Fibroblast of gingiva (primary cell): ENCODE measurements around the gene SH2D6.

Source experiments
- DNase-seq: peaks from one replicate; pipeline ENCODE4 v3.0.0-alpha.2; 2011; ENCODE audit warnings: low read depth

Gene SH2D6

GRCh38 chr2:85439986-85440385, 21.5 kb downstream of the SH2D6 start:
- no peak for DNase-seq

DNA sequence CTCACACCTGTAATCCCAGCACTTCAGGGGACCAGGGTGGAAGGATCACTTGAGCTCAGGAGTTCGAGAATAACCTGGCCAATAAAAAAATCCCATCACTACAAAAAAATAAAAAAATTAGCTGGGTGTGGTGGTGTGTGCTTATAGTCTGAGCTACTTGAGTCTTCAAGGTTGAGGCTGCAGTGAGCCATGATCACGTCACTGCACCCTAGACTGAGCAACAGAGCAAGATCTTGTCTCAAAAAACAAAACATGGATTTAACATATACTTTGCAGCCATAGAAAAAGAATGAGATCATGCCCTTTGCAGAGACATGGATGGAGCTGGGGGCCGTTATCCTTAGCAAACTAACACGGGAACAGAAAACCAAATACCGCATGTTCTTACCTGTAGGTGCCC, 22.2 kb downstream of the SH2D6 start:
- DNase-seq = no peak

- no peak for DNase-seq
Measured at GRCh38 chr2:85441864-85442263, 23.4 kb downstream of the SH2D6 start.

DNA sequence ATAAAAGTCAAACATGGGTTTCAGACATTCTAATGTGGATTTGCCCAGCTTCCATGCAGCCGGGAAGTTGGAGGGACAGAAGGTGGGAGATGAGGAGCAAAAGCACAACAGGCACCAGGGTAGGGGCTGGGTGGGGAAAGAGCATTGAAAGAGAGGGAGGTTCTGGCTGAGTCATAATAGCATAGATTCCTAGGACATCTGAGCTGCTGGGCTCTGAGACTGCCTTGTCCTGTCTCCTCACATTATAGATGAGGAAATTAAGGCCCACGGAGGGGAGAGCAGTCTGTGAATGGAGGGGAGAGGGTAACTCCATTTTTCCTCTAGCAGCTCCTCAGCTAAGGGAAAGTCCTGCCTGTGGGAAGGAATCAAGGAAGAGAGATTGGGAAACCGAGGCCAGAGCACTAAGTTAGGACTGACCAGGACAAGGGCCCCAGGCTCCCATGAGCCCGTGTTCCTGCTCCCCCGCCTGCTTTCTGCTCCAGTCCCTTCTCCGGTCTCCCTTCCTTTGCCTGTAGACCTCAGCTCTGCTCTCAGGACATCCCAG, 26.2 kb downstream of the SH2D6 start:
- DNase-seq = peak; percentile 40

DNA sequence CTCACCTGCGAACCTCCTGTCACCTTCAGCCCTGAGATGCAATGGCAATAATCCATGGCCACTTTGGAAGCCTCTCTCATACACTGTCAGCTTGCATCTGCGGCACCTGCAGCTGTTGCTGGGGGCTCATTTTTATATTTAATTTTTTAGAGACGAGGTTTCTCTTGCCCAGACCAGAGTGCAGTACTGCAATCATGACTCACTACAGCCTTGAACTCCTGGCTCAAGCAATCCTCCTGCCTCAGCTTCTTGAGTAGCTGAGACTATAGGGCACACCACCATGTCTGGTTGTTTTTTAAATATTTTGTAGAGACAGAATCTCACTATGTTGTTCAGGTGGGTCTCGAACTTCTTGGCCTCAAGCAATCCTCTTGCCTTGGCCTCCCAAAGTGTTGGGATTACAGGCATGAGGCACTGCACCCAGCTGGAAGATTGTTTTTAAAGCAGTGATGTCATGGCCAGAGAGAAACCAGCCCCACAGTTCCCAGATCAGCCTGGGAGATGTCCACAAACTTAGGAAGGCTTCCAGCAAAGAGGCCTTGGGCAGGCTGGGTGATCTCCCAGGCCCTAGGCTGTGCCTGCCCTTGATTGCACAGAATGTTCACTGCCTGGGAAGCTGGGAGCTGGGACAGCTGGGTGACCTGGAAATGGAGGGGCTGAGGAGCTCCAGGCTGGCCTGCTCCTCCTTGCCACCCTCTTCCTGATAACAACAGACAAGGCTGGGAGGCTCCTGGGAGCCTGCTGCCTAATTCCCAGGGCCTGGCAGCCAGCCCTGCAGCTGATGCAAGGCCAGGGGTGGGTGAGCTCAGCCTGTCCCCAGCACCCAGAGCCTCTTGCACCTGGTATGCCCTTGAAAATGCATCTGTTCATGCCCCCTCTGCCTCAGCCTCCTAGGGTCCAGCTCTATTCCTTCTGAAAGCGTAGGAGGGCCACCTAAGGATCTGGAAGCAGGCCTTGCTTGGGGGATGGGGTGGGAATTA, 27.1 kb downstream of the SH2D6 start:
- DNase-seq = peak; percentile 81

DNA sequence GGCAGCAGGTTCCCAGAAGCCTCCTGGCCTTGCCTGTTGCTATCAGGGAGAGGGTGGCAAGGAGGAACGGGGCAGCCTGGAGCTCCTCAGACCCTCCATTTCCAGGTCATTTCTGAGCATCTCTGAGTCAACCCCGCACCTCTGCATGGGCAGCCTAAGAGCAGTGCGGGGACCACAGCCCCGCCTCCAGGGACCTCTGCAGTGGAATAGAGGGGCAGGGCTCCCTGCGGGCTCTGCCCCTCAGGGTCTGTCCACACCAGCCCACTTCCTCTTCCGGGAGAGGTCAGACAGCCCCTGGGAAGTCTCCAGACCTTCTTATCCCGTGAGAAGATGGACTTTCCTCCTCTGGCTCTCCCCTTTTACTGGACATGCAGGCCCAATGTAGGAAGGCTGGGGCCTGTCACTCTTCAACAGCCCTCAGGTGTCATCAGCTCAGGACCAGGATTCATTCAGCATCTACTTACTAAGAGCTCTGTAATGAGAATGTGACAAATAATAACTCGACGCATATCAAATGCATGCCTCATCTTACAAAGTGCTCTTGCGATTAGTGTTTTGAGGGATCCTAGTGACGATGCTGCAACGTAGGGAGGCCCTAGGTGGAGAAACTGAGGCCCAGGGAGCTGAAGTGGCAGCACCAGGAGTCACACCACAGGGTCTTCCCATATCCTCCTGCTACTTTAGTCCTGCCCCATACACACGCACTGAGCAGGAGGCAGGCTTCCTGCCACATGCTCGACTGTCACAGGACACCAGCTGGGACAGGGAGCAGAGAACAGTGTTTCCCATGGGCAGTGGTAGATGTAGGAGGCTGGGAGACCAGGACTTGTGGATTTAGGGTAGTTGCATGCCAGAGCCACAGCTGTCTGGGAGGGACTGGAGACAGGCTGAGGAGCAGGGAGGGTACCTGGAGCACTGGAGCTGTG, 28.0 kb downstream of the SH2D6 start:
- DNase-seq = no peak

- DNase-seq = no peak
Measured at GRCh38 chr2:85447222-85447585, 28.7 kb downstream of the SH2D6 start.

DNA sequence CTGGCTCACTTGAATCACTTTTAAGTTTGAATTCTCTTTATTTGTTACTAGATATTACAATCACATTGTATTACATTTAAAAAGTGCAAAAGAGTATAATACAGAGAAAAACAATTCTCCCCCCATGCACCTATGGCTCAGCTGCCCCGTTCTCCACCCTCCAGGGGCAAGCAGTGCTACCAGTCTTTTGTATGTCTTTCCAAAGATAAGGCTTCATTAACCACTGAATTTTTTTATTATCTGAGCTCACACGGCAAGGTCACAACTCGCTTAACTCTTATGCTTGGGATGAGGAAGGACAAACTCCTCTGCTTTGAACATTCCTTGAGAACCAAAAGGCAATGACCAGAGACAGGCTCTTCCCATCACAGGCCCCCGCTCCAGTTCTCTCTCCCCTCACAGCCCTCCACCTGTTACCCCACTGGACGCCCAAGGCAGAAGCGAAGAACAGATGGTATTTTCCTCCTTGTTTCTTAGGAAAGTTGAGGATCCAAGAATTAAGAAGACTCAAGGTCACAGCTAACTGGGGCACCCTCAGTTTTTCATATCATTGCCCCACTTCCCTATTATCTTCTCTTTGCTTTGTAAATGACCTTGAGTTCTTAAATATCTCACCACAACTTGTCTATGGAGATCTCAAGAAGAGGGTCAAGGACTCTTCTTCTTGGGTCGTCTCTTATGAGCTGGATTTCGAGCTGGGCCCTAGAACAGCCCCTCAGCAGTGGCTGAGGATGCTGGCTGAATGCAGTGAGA, 30.1 kb downstream of the SH2D6 start:
- DNase-seq = no peak

DNA sequence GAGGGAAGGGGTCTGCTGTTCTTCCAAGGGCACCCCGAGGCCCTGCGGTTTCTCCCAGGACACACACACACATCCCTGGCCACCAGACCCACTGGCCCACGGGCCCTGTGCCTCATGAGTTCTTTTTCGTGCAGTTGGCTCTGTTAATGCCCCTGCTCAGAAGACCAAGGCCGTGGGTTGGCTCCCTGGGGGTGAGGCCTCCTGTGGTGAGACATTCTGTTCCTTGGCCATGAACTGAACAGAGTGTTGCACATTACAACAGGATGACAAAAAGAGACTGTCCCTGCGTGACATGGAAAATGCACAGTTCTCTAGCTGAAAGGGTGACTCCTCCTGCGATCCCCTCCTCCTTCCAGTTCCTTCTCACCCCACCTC, 30.7 kb downstream of the SH2D6 start:
- no peak for DNase-seq

- no peak for DNase-seq
Measured at GRCh38 chr2:85452237-85452636, 33.7 kb downstream of the SH2D6 start.

DNA sequence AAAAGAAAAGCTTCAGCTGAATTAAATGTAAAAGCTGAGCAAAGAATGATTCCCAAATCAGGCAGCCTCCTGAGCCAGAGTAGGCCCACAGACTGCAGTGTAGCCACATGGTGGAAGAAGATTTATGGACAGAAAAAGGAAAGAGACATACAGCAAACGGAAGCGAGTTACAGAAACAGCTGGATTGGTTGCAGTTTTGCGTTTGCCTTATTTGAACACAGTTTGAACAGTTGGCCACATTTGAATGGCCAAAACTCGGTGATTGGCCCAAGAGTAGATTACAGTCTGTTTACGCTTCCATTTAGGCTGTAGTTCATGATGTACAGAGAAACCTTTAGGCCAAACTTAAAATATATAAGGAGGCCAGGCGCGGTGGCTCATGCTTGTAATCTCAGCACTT, 35.1 kb downstream of the SH2D6 start:
- DNase-seq = no peak

GRCh38 chr2:85455552-85456090, 37.1 kb downstream of the SH2D6 start:
- no peak for DNase-seq

DNA sequence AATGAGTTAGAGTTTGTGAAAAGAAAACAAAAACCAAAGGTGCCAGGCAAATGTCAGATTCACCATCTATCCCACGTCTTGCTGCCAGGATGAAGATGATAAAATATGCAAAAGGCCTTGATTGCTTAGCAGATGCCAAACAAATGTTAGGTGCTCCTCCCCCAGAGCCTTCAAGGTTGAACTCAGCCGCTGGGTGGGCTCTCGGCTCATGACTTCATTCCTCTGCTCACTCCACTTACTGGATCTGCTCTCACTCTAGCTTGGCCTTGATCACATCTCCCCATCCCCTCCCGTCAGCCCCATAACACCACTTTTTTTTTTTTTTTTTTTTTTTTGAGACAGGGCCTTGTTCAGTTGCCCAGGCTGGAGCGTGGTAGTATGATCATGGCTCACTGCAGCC, 38.5 kb downstream of the SH2D6 start:
- no peak for DNase-seq

DNA sequence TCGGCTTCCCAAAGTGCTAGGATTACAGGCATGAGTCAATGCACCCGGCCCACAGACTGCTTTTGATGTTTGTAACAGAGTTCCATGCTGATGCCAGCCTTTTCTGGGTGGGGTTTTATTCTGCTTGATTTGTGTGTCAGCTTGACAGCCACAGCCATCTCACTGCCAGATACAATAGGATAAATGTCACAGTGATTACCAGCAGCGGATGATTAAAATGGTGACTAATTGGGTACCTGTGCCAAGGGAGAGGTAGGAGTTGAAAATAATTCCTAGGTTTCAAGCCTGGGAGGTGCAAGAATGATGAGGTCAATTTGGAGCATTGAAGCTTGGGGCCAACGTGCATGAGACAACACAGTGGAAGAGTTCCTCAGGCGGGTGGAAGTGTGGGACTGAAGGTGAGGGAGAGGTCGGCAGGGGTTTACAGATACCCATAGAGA, 39.4 kb downstream of the SH2D6 start:
- no peak for DNase-seq

DNA sequence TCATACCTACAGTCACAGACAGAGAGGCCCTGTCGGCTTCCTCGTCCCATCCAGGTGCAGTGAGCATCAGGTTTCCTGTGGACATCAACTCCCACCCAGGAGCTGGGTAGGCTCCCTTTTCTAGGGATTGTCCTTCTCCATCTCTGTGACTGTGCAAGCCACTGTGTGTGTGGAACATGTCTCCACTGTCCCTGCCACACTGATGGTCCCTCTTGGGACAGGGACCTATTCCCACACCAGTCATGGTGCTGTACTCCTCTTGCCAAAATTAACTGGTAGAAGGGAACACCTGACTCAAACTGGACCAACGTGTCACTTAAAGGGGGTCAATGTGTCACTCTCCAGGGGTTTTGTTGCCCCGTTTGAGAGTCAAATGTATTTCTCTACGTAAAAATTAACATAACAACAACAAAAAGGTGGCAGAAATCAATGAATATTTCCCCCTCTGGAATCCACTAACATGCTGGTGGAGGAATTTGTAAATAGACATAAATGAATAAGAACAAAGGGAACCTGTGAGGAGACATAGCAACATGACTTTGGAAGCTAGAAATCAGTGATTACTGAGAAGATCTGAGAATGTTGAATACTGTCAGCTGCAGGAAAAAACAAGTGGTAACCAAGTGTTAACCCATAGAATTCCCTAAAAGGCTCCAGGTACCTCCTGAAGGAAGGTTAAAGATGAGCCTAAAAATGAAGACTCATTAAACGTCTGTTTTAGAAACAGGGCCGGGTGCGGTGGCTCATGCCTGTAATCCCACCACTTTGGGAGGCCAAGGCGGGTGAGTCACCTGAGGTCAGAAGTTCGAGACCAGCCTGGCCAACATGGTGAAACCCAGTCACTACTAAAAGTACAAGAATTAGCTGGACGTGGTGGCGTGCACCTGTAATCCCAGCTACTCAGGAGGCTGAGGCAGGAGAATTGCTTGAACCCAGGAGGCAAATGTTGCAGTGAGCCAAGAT, 40.4 kb downstream of the SH2D6 start:
- no peak for DNase-seq

DNA sequence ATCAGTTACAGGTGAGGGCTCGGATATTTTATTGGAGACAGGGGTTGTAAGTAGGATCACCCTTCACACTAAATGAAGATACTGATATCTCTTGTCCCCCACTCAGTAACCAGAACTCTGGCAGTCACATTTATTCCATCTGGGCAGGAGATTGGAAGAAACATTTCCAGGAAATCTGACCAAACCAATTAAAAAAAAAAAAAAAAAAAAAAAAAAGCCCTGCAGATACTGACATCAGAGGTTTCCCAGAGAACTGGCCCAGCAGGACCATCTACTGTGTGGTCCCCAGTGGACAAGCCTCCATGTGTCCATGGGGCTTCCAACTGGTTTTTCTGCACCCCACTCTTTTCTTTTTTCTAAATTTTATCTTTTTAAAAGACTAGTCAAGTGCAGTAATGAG, 41.3 kb downstream of the SH2D6 start:
- DNase-seq = no peak

DNA sequence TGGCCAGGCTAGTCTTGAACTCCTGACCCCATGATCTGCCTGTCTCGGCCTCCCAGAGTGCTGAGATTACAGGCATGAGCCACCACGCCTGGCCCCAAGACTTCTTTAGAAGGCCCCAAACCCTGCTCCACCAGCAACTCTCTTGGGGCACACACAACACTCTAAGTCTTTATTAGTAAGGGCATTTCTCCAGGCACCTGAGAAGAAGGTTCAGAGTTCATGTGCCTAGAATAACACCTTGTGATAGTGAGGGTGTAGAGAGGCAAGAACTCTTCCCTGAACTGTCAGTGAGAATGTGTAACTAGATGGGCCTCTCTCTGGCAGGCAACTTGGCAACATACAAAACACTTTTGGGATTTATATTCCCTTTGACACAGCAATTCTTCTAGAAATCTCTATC, 43.8 kb downstream of the SH2D6 start:
- DNase-seq = no peak

- no peak for DNase-seq
Measured at GRCh38 chr2:85468096-85468703, 49.7 kb downstream of the SH2D6 start.

DNA sequence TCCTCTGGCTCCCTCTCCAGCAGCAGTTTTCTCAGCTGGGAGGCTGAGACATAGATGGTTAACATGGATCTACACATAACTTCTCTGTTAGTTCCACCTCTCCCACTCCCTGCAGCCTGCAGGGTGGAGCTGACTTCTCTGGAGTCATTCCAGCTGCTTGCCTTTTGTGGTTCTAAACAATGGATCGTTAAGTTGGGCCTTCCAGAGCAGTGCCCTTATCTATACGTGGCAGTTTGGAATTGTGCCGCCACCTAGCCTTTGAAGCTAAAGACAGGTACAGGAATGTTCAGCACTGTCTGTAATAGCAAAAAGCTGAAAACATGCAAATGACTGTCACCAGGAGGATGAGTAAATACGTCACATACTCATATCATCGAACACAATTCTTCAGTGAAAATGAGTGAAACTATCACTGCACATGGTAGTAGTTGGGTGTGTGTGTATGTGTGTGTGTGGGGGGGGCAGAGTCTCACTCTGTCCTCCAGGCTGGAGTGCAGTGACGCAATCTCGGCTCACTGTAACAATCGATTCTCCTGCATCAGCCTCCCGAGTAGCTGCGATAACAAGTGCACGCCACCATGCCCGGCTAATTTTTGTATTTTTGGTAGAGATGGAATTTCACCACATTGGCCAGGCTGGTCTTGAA, 50.3 kb downstream of the SH2D6 start:
- DNase-seq = no peak
